GM21576 (cell line): ENCODE results near the gene TOMM40.
"Not testable (repeated sequence)": the region's sequence is repeated elsewhere in the genome, so short reads cannot be mapped to it uniquely, and the experiment has no call there.

Experiments used
- ATAC-seq: cut with Tn5 transposase; IDR thresholded peaks from one replicate; pipeline ENCODE4 v1.9.1; 2021; ENCODE audit warnings: mild to moderate bottlenecking, moderate library complexity; ENCODE audit not compliant: unreplicated experiment

TOMM40 gene

DNA sequence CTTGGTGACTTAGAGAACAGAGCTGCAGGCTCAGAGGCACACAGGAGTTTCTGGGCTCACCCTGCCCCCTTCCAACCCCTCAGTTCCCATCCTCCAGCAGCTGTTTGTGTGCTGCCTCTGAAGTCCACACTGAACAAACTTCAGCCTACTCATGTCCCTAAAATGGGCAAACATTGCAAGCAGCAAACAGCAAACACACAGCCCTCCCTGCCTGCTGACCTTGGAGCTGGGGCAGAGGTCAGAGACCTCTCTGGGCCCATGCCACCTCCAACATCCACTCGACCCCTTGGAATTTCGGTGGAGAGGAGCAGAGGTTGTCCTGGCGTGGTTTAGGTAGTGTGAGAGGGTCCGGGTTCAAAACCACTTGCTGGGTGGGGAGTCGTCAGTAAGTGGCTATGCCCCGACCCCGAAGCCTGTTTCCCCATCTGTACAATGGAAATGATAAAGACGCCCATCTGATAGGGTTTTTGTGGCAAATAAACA lies 33.2 kb downstream of the TOMM40 start:
- ATAC-seq = no peak

DNA sequence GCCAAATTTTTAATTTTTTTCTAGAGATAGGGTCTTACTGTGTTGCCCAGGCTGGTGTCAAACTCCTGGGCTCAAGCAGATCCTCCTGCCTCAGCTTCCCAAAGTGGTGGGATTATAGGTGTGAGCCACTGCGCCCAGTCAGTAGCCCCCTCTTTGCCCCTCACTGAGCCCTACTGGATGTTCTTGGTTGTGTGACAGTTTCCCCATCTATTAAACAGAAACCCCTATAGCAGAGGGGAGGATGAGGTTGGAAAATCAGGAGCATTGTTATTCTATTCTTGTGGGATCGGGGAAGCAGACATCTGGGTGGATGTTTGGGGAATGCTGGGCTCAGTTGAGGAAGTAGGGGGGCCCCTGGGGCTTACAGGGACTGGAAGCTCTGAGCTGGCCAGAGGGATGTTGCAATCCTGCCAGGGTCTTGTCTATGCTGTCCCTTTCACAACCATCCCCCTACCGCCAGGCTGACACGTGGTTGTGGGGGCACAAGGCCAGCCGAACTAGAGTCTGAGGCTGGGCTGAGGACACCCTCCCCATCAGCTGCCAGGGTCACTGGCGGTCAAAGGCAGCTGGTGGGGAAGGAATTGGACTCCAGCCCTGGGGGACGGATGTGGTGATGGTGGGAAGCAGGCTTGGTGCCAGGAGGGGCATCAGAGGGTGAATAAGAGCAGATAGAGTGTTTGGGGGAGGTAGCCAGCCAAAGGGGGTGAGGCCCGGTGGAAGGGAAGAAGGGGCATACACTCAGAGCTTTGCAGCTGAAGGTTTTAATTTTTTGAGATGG lies 34.2 kb downstream of the TOMM40 start:
- no peak for ATAC-seq

DNA sequence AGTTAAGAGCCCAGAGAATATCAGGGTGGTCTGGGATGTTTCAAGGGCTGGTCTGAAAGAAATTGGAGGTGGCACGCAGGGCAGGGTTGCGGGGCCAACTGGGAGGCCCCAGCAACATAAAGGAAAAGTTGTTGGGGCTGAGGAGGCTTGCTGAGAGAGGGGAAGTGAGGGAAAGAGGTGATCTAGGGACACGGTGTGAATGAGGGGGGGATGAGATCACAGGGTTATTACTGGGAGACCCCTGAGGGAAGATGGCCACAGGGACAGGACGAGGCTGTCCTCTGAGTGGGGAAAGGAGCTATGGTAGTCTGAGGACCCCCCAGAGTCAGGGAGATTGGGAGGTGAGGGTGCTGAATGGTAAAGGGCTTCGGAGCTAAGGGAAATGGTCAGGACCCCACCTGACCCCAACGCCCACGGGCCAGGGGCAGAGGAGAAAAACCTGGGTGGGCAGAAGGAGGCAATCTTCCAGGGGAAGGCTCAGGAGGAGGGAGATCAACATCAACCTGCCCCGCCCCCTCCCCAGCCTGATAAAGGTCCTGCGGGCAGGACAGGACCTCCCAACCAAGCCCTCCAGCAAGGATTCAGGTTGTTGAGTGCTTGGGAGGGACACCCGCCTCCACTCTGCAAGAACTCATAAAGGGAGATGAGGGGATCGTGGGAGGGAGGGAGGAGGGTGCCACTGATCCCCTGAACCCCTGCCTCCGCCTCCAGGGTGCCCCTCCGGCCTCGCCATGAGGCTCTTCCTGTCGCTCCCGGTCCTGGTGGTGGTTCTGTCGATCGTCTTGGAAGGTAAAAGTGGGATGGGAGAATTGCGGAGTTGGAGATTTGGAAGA lies 35.4 kb downstream of the TOMM40 start:
- not testable (repeated sequence) for ATAC-seq

DNA sequence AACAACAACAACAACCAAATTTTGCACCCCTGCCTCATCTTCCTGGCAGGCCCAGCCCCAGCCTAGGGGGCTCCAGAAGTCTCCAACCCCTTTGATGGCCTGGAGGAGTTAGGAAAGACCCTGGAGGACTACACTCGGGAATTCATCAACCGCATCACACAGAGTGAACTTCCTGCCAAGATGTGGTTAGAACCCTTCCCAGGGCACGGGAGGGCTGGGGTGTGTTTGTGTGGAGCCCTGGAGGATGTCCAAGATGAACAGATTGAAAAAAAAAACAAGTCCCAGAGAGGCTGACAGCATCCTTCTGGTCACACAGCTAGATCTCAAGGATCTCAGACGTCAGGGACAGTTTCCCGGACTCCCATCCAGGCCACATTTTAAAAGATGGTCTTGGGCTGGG lies 36.7 kb downstream of the TOMM40 start:
- no peak for ATAC-seq

DNA sequence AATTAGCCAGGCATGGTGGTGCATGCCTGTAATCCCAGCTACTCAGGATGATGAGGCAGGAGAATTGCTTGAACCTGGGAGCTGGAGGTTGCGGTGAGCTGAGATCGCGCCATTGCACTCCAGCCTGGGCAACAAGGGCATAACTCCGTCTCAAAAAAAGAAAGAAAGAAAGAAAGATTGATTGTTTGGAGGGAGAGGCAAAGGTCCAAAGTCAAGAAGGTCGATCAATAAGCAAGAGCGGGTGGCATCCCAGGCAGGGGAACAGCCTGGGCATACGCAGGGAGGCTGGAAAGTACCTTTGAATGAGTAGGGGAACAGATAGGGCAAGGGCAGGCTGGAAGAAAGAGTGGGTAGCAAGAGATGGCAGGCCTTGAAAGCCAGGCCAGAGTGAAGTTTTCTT lies 39.0 kb downstream of the TOMM40 start:
- ATAC-seq = no peak

DNA sequence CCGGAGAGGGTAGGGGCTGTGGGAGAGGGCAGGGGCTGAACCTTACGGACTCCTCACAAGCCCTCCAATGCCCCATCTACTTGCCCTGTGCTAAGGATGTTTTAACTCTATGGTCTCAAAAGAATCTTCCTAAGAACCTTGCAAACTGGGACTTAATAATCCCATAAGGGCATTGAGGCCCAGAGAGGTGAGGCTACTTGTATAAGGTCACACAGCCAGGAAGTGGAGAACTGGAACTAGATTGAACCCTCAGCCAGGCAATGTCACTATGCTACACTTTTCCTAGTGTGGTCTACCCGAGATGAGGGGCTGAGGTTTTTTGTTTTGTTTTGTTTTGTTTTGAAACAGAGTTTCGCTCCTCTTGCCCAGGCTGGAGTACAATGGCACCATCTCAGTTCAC lies 40.5 kb downstream of the TOMM40 start:
- ATAC-seq = no peak

DNA sequence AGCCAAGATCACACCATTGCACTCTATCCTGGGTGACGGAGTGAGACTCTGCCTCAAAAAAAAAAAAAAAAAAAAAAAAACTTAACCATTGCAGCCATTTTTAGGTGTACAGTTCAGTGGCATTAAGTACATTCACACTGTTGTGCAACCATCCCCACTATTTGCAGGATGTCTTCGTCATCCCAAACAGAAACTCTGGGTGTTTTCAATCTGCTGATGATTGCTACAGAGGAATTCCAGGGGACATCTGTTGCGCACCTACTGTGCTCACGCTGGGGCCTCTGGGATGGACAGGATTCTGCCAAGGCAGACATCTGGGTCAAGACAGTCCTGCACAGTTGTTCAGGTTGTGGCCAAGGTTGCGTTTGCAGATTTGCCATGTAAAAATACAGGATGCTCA lies 48.6 kb downstream of the TOMM40 start:
- no peak for ATAC-seq

DNA sequence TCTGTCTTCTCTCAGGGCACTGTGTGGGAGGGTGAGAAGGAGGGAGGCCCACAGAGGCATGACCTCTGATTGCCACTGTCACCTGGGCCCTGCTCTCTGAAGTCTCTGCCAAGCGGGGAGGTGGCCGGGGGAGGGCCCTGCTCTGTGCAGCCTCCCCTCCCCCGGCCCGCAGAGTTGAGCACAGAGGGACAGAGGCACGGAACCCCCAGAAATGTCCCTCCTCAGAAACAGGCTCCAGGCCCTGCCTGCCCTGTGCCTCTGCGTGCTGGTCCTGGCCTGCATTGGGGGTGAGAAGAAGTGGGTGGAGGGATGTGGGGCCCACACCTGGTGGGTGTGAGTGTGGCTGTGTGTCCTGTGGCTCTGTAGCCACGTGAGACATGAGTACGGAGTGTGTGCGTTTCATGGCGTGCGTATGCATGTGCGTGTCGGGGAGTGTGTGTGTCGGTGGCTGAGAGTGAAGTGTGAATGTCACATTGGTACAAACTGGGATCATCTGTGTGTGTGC lies 51.1 kb downstream of the TOMM40 start, which contains the start of gene APOC4:
Gene APOC4 (plus strand): TSS at position 171 of the 505 bp plus-strand sequence. CDS start 41 bp downstream, at position 212.
- no peak for ATAC-seq

DNA sequence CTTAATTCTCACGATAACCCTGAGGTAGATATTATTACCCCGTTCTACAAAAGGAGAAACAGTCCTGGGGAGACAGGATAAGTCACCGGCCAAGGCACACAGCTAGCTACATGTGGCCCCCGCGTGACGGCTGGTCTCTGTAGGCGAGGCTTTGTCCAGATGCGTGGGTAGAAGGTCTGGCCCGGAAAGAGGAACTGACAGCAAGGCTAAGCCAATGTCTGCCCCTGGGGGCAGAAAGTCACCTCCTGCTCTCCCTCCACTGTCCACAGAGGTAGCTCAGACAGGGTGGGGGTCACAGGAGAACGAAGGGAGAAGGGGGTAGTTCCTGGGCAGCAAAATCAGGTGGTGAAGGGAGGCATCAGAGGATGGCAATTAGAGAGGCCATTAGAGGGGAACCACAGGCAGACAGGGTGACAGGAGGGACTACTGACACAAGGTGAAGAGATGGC lies 52.8 kb downstream of the TOMM40 start:
- no peak for ATAC-seq

DNA sequence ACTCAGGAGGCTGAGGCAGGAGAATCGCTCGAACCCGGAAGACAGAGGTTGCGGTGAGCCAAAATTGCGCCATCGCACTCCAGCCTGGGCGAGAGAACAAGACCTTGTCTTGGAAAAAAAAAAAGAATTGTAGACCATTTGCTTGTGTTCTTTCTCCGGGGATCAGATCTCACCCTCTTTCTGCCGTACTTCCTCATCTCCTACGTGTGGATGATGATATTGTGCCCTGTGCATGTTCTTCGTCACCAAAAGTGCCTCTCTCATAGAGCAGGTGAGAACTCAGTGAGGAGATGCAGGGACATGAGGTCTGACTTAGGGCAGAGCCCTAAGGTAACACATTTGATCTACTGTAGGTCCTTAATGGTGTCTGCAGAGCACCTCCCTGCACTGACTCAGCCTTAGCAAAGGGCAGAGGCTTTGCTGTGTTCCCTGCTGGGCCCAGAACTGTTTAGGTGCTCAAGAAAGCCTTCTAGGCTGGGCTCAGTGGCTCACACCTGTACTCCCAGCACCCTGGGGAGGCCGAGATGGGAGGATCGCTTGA lies 56.1 kb downstream of the TOMM40 start:
- ATAC-seq = no peak

DNA sequence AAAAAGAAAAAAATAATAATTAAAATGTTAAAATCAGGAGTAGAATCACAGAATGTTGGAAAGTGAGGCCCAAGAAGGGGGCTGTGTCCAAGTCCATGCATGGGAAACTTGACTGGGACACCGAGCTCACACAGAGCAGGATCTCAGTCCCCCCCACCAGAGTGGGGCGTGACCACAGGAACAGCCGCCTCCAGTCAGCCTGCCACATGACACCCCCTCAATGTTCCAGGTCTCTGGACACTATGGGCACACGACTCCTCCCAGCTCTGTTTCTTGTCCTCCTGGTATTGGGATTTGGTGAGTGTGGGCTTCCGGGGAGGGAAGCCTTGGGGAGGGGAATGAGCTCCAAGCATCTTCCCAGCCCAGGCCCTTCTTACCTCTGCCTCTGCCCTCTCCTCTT lies 57.2 kb downstream of the TOMM40 start:
- no peak for ATAC-seq

DNA sequence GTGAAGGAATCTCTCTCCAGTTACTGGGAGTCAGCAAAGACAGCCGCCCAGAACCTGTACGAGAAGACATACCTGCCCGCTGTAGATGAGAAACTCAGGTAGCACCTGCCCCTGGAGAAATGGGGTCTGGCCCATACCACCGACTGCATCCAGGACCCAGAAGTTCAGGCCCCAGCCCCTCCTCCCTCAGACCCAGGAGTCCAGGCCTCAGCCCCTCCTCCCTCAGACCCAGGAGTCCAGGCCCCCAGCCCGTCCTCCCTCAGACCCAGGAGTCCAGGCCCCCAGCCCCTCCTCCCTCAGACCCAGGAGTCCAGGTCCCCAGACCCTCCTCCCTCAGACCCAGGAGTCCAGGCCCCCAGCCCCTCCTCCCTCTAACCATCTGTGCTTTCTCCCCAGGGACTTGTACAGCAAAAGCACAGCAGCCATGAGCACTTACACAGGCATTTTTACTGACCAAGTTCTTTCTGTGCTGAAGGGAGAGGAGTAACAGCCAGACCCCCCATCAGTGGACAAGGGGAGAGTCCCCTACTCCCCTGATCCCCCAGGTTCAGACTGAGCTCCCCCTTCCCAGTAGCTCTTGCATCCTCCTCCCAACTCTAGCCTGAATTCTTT lies 57.8 kb downstream of the TOMM40 start:
- ATAC-seq = no peak

DNA sequence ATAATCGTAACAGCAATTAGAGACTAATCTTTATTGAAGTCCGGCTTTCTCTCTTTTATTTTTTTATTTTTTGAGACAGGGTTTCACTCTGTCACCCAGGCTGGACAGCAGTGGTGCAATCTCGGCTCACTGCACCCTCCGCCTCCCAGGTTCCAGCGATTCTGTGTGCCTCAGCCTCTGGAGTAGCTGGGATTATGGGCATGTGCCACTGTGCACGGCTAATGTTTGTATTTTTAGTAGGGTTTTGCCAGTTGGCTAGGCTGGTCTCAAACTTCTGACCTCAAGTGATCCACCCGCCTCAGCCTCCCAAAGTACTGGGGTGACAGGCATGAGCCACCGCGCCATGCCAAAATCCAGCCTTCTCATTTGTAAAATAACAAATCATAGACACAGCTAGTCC lies 58.5 kb downstream of the TOMM40 start:
- ATAC-seq = no peak

DNA sequence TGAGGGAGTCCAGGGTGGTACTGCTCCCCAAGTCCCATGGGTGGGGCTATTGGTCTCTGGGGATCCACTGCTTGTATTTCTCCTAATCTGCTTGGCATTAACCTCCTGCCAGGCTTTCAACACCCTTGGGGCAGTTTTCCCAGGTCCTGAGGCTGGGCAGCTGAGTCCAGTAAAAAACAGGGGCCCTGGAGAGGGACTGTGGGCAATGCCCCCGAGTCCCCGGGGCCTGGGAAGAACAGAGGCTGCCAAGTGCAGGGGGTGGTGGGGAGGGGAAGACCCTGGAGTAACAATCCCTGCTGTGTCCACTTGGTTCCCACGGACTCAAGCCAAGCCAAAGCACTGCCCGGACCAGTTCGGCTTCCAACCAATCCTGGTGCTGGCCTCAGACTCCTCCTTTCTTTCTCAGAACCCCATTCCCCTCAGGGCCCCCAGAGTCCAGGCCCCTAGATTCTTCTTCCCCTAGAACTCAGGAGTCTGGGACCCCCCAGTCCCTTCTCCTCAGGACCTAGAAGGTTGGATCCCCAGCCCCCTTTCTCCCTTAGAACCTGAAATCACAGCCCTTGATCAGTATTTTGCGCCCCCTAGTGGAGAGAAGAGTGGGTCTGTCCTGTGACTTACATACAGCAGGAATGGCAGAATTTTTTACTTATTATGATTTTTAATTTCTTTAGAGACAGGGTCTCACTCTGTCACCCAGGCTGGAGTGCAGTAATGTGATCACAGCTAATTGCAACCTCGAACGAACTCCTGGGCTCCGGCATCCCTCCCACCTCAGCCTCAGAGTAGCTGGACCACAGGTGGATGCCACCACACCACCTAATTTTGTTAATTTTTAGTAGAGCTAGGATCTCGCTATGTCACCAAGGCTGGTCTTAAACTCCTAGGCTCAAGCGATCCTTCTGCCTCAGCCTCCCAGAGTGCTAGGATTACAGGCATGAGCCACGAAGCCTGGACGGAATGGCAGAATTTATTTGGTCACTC lies 60.4 kb downstream of the TOMM40 start:
- no peak for ATAC-seq
